Activated CD4-positive, alpha-beta T cell treated with anti-CD3 and anti-CD28 coated beads, Interleukin-2, amount 10 ng/mL, durations not matched to agents 7 days and 5 days (primary cell): ENCODE results near the gene MAP3K4. TPM values are rescaled to one million over a fixed set of nuclear protein-coding genes. Genes with fewer than 3 reads are reported as not detected.

ENCODE experiments used
- CTCF ChIA-PET: fragments of 350-600 bp; sonication (Branson Sonifier 250); formaldehyde crosslinking; loops from one replicate; lab custom pipeline; 2021; ENCODE audit warnings: antibody characterized with exemption; lab: Charles Lee
- POLR2A ChIA-PET: fragments of 350-600 bp; sonication (Branson Sonifier 250); formaldehyde crosslinking; loops from one replicate; lab custom pipeline; 2021; ENCODE audit warnings: antibody characterized with exemption; lab: Charles Lee
- DNase-seq: peaks from one replicate; pipeline ENCODE4 v3.0.0-alpha.2; 2020
- H3K27ac Mint-ChIP-seq: one replicate; pipeline ENCODE4 v1.8.0; 2021; ENCODE audit warnings: mild to moderate bottlenecking, moderate library complexity, mixed read lengths
- H3K27me3 Mint-ChIP-seq: one replicate; pipeline ENCODE4 v1.8.0; 2021; ENCODE audit warnings: mixed read lengths
- H3K36me3 Mint-ChIP-seq: one replicate; pipeline ENCODE4 v1.8.0; 2021; ENCODE audit warnings: low read depth, mixed read lengths
- H3K4me1 Mint-ChIP-seq: one replicate; pipeline ENCODE4 v1.8.0; 2021; ENCODE audit warnings: mixed read lengths
- H3K4me3 Mint-ChIP-seq: one replicate; pipeline ENCODE4 v1.8.0; 2021; ENCODE audit warnings: mild to moderate bottlenecking, moderate library complexity, mixed read lengths
- H3K9me3 Mint-ChIP-seq: one replicate; pipeline ENCODE4 v1.8.0; 2021; ENCODE audit warnings: mixed read lengths
- total RNA-seq, 2 experiments: library from RNA; stranded (reverse); gene quantifications; one replicate each; pipeline ENCODE4 v1.2.3, GENCODE V29; 2021

The MAP3K4 gene
- total RNA-seq, 2 experiments from 2014 or later, result 43.6 to 47.2 TPM

DNA sequence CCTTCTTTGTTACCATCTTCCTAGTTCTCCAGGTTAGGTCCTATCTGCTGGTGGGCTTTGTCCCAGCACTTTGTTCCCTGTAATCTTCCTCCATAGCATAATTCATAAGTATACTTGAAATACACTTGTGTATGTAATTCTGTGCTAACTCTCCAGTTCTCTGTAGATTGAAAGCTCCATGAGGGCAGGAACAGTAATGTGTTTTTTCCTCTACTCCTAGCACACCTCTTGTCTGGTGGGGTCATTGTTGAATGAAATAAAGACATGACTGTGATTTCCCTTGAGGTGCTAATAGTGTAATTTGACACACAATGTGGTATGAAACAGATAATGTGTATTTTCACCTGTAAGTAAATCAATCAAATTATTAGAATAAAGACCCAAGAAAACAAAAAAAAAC, 30.0 kb downstream of the MAP3K4 start:
- no peaks in the 10 kb centered on the region for H3K9me3 Mint-ChIP-seq

GRCh38 chr6:161021998-161022743, 30.6 kb downstream of the MAP3K4 start:
- Mint-ChIP-seq H3K27ac (no peak overlapping the region), H3K9me3 (no peaks in the 10 kb centered on the region), H3K4me3 (no peak overlapping the region), H3K36me3 (peaks cover 7% of the 10 kb centered on the region), H3K27me3 (no peaks in the 10 kb centered on the region), H3K4me1 (no peaks in the 10 kb centered on the region)
- DNase-seq, result no peak
- ChIA-PET CTCF (no interaction called here), POLR2A (no interaction called here)

More for the DNA sequence above, 30.0 kb downstream of the MAP3K4 start:
- Mint-ChIP-seq H3K36me3 (peaks cover 6% of the 10 kb centered on the region), H3K4me3 (no peak overlapping the region), H3K27me3 (no peaks in the 10 kb centered on the region), H3K4me1 (no peaks in the 10 kb centered on the region), H3K27ac (no peak overlapping the region)
- POLR2A ChIA-PET, result no interaction called here
- CTCF ChIA-PET, result no interaction called here
- no peak for DNase-seq

- Mint-ChIP-seq H3K27me3 (no peaks in the 10 kb centered on the region), H3K4me1 (no peaks in the 10 kb centered on the region), H3K36me3 (peaks cover 9% of the 10 kb centered on the region), H3K9me3 (no peaks in the 10 kb centered on the region), H3K27ac (no peak overlapping the region), H3K4me3 (no peak overlapping the region)
- ChIA-PET POLR2A (no interaction called here), CTCF (no interaction called here)
- no peak for DNase-seq
These were observed 31.7 kb downstream of the MAP3K4 start for GRCh38 chr6:161023316-161023715.

DNA sequence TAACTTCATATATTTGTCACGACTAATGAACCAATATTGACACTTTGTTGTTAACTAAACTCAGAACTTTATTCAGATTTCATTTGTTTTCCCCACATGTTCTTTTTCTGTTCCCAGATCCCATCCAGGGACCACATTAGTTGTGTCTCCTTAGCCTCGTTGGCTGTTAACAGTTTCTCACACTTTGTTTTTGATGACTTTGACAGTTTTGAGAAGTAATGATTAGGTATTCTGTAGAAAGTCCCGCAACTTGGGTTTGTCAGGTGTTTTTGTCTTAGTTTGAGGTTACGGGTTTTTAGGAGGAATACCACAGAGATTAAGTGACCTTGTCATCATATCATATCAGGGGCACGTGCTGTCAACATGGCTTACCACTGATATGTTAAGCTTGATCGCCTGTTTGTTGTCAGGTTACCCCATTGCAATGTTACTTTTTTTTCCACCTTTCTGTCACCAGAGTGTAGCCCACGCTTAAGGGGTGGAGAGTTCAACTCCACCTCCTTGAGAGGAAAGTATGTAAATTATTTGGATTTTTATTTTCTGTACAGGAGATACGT, 32.9 kb downstream of the MAP3K4 start:
- Mint-ChIP-seq H3K4me3 (no peak overlapping the region), H3K9me3 (no peaks in the 10 kb centered on the region), H3K27me3 (no peaks in the 10 kb centered on the region), H3K27ac (no peak overlapping the region), H3K36me3 (peaks cover 9% of the 10 kb centered on the region), H3K4me1 (peaks cover 8% of the 10 kb centered on the region)
- ChIA-PET POLR2A (no interaction called here), CTCF (no interaction called here)
- DNase-seq, result no peak

DNA sequence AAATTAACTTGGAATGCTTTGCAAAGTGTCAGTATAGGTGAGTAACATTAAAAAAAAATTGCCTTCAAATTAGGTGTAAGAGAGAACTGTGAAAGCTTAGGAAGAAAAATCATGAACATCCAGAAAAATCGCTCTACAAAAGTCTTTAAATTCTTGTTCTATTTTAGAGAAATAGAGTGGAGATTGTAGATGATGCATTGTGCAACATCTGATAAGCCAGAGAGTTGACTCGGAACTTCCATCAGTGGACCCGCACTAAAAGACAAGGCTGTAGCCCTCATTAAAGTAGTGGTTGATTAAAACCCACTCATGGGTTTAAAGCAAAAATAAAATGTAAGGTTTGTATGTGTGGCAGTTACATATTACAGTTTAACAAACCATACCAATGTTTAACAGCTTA, 35.8 kb downstream of the MAP3K4 start:
- Mint-ChIP-seq H3K9me3 (no peaks in the 10 kb centered on the region), H3K4me1 (peaks cover 8% of the 10 kb centered on the region), H3K27ac (no peak overlapping the region), H3K36me3 (peaks cover 9% of the 10 kb centered on the region), H3K4me3 (no peak overlapping the region), H3K27me3 (no peaks in the 10 kb centered on the region)
- ChIA-PET POLR2A (no interaction called here), CTCF (interaction anchor here (1.9 kb wide), 1 partner anchor 14 kb away, joined by 5 read pairs; no protein-coding TSS in a partner anchor)
- DNase-seq, result no peak

DNA sequence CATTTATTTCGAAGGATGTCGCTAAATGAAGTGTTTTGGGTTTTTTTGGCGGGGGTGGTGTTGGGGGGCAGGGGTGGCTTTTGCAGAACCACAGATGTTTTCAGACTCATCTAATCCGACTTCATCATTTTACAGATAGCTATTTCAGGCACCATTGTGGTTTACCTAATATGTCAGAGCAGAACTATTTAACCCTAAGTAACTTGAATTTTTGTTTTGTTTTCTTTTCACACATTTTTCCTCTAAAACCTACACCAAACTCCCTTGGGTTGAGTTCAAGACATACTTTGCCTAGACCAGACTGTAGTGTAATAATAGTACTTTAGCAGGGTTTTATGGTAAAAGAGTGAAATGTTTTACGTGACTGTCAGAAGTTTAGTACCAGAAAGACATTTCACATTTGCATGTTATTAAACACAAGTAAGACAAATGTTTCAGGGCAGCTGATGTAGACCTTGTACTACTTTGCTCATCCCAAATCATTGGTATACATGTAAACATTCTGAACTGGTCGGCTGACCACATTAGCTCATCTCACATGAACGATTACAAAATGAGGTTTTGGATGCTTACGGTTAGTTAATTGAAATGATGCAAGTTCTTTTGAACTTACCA, 37.7 kb downstream of the MAP3K4 start:
- Mint-ChIP-seq H3K9me3 (no peaks in the 10 kb centered on the region), H3K4me3 (no peak overlapping the region), H3K36me3 (peaks cover 10% of the 10 kb centered on the region), H3K4me1 (peaks cover 8% of the 10 kb centered on the region), H3K27ac (no peak overlapping the region), H3K27me3 (no peaks in the 10 kb centered on the region)
- no peak for DNase-seq
- ChIA-PET CTCF (interaction anchor here (0.7 to 1.7 kb wide), 2 partner anchors 9 to 96 kb away, joined by 3 to 4 read pairs; no protein-coding TSS in a partner anchor), POLR2A (no interaction called here)

GRCh38 chr6:161031721-161032495, 40.3 kb downstream of the MAP3K4 start:
- ChIA-PET CTCF (no interaction called here), POLR2A (no interaction called here)
- no peaks in the 10 kb centered on the region for H3K9me3 Mint-ChIP-seq
- no peak for DNase-seq
- H3K36me3 Mint-ChIP-seq, result peaks cover 13% of the 10 kb centered on the region
- no peak overlapping the region for H3K27ac Mint-ChIP-seq
- no peak overlapping the region for H3K4me3 Mint-ChIP-seq
- H3K27me3 Mint-ChIP-seq, result no peaks in the 10 kb centered on the region
- peaks cover 8% of the 10 kb centered on the region for H3K4me1 Mint-ChIP-seq

- Mint-ChIP-seq H3K9me3 (no peaks in the 10 kb centered on the region), H3K36me3 (peaks cover 15% of the 10 kb centered on the region), H3K4me3 (no peak overlapping the region), H3K27me3 (no peaks in the 10 kb centered on the region), H3K27ac (no peak overlapping the region), H3K4me1 (peaks cover 8% of the 10 kb centered on the region)
- DNase-seq, result no peak
- POLR2A ChIA-PET, result no interaction called here
- CTCF ChIA-PET, result no interaction called here
These were observed 42.1 kb downstream of the MAP3K4 start for GRCh38 chr6:161033667-161034066.

DNA sequence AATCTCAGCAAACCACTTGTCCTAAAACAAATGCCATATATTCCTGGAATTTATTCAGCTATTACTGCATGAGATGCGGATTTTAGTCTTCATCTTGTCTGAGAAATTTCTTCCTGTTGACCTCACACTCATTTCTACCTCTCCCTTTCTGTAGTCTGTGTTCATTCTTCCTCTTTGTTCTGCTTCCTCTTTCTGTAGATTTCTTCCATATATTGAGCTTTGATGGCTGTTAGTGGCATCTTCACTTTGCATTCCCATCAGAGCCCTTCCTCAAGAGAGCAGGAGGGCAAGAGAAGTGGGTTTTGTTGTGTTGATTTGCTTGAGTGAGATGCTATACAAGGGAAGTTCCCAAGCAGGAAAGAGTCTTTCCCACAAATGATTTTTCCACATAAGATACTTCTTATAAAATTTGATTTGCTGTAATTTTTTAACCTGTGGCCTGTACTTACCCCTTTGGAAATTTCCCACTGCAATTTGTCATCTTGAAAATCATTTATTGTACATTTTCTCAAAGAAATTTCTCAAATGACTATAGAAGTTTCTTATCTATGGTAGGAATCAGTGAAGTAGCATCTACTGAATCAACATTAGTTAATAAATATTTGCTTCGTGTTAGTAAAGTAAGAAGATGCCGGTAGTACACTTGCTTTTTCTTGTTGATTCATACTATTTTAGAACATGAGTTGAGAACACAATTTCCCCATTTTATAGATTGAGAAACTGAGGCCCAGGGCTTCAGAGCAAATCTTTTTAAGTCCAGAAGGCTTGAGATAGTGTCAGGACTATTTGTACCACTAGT, 43.8 kb downstream of the MAP3K4 start:
- Mint-ChIP-seq H3K36me3 (peaks cover 23% of the 10 kb centered on the region), H3K27me3 (no peaks in the 10 kb centered on the region), H3K9me3 (no peaks in the 10 kb centered on the region), H3K27ac (no peak overlapping the region), H3K4me1 (no peaks in the 10 kb centered on the region), H3K4me3 (no peak overlapping the region)
- ChIA-PET POLR2A (no interaction called here), CTCF (no interaction called here)
- no peak for DNase-seq

DNA sequence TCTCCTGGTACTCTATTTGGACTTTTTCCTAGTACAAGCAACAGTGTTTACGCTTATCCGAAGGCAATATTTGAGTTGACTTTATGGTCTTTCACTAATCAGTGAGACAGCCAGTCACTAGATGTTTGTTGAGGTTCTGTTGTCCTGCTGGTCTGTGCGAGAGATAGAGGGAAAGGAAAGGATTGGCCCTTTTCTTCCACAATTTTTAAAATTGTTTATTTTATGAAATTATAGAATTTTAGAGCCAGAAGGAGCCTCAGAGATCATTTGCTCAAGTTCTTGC, 44.4 kb downstream of the MAP3K4 start:
- Mint-ChIP-seq H3K4me1 (no peaks in the 10 kb centered on the region), H3K9me3 (no peaks in the 10 kb centered on the region), H3K27me3 (no peaks in the 10 kb centered on the region), H3K36me3 (peaks cover 27% of the 10 kb centered on the region), H3K4me3 (no peak overlapping the region), H3K27ac (no peak overlapping the region)
- POLR2A ChIA-PET, result no interaction called here
- CTCF ChIA-PET, result no interaction called here
- DNase-seq, result no peak

DNA sequence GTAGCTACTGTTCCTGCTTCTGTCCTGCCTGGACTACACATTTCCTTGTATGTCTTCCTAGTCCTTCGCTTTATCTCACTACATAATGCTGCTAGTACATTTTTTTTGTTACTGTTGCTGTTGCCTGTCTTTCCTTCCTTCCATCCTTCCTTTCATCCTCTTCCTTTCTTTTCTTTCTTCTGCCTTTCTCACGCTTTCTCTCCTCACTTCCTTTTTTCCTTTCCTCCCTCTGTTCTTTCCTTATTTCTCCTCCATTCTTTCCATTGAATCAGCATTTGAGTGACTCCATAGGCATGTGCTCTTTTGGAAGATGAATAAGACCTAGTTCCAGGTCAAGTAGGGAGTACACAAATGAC, 46.3 kb downstream of the MAP3K4 start:
- Mint-ChIP-seq H3K27me3 (no peaks in the 10 kb centered on the region), H3K4me3 (no peak overlapping the region), H3K27ac (no peak overlapping the region), H3K4me1 (no peaks in the 10 kb centered on the region), H3K9me3 (no peaks in the 10 kb centered on the region), H3K36me3 (peaks cover 30% of the 10 kb centered on the region)
- no peak for DNase-seq
- ChIA-PET POLR2A (no interaction called here), CTCF (no interaction called here)

GRCh38 chr6:161038229-161039031, 46.9 kb downstream of the MAP3K4 start:
- CTCF ChIA-PET, result interaction anchor here (0.9 kb wide), 1 partner anchor 13 kb away, joined by 3 read pairs; no protein-coding TSS in a partner anchor
- no peak overlapping the region for H3K27ac Mint-ChIP-seq
- no peaks in the 10 kb centered on the region for H3K27me3 Mint-ChIP-seq
- H3K9me3 Mint-ChIP-seq, result no peaks in the 10 kb centered on the region
- H3K4me1 Mint-ChIP-seq, result no peaks in the 10 kb centered on the region
- no peak for DNase-seq
- H3K36me3 Mint-ChIP-seq, result peaks cover 30% of the 10 kb centered on the region
- H3K4me3 Mint-ChIP-seq, result no peak overlapping the region
- POLR2A ChIA-PET, result no interaction called here
